ENCODE results near the gene STYX. TPM values are rescaled to one million over a fixed set of nuclear protein-coding genes. Genes with fewer than 3 reads are reported as not detected.
A peak's percentile ranks its signal among the peaks of the same experiment; 100 is the strongest.
"Not testable (repeated sequence)": the region's sequence is repeated elsewhere in the genome, so short reads cannot be mapped to it uniquely, and the experiment has no call there.

The STYX gene
- total RNA-seq, 6 experiments from 2014 or later = 10.1 to 18.3 (median 13.1) TPM

DNA sequence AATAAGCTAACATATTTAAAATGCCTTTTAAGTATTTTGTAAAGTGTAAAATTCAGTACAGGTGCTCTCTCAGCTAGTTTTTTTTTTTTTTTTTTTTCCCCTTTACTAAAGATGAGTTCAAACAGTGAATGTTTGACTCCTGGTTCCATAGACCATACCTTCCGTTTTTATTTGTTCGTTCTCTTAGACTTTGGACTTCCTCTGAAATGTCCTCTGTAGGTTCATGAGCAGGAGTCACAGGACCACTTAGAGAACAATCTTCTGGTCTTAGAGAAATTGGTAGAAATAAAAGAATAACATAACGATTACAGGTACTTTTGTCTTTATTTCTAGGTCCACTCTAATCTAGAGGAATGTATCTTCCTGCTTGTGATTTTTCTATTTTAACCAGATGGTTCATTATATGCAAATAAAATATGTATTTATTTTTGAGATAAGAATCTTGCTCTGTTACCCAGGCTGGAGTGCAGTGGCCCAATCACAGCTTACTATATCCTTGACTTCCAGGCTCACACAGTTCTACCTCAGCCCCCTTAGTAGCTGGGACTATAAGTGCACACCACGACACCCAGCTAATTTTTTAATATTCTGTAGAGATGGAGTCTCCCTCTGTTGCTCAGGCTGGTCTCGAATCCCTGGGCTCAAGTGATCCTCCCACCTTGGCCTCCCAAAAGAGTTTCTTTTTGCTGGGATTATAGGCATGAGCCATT is 25.8 kb downstream of the STYX start:
- 60% methylated on average over 5 of the region's 5 CpGs for WGBS (ENCODE audit: insufficient coverage, low coverage, low lambda C conversion rate, missing lambda C conversion rate)
- Histone ChIP-seq H3K27me3 (no peaks in the 10 kb centered on the region), H3K9me3 (no peaks in the 10 kb centered on the region), H3K4me1 (peaks cover 0 to 11% (median 3%) of the 10 kb centered on the region in 4 donors), H3K36me3 (peaks cover 0 to 22% (median 2%) of the 10 kb centered on the region in 4 donors), H3K27ac (peak overlapping the region in 1 of 3 donors; percentile 24), H3K4me3 (no peak overlapping the region)
- DNase-seq (no peak), ATAC-seq (peak; percentile 61 to 95 (median 84))
- no peak for TF ChIP-seq POLR2A (IDR thresholded peaks at IDR 0.05)
- TF ChIP-seq, protein P1, sequence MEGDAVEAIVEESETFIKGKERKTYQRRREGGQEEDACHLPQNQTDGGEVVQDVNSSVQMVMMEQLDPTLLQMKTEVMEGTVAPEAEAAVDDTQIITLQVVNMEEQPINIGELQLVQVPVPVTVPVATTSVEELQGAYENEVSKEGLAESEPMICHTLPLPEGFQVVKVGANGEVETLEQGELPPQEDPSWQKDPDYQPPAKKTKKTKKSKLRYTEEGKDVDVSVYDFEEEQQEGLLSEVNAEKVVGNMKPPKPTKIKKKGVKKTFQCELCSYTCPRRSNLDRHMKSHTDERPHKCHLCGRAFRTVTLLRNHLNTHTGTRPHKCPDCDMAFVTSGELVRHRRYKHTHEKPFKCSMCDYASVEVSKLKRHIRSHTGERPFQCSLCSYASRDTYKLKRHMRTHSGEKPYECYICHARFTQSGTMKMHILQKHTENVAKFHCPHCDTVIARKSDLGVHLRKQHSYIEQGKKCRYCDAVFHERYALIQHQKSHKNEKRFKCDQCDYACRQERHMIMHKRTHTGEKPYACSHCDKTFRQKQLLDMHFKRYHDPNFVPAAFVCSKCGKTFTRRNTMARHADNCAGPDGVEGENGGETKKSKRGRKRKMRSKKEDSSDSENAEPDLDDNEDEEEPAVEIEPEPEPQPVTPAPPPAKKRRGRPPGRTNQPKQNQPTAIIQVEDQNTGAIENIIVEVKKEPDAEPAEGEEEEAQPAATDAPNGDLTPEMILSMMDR (IDR thresholded peaks at IDR 0.05) = no peak
- intact Hi-C loops (cut with DNase I) = no loop called here

DNA sequence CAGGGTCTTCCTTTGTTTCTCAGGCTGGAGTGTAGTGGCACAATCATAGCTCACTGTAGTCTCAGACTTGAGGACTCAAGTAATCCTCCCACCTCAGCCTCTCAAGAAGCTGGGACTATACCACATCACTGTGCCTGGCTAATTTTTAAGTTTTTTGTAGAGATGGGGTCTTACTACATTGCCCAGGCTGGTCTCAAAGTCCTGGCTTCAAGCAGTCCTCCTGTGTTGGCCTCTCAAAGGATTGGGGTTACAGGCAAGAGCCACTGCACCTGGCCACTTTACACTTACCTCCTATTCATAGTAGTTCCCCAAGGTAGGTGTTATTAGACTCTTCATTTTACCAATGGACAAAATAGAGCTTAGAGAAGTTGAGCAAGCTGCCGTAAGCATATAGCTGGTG is 29.2 kb downstream of the STYX start:
- 100% methylated on average over 1 of the region's 1 CpG for WGBS (ENCODE audit: insufficient coverage, low coverage, low lambda C conversion rate, missing lambda C conversion rate)
- H3K4me3 ChIP-seq = no peak overlapping the region
- H3K9me3 ChIP-seq = no peaks in the 10 kb centered on the region
- DNase-seq = no peak
- no peak for TF ChIP-seq POLR2A (IDR thresholded peaks at IDR 0.05)
- TF ChIP-seq, protein P1 (IDR thresholded peaks at IDR 0.05) = no peak
- H3K36me3 ChIP-seq = peaks cover 0 to 22% (median 4%) of the 10 kb centered on the region in 4 donors
- ATAC-seq = no peak
- no peak overlapping the region for H3K27ac ChIP-seq
- peaks cover 0 to 11% (median 3%) of the 10 kb centered on the region in 4 donors for H3K4me1 ChIP-seq
- H3K27me3 ChIP-seq = no peaks in the 10 kb centered on the region
- intact Hi-C loops (cut with DNase I) = no loop called here

DNA sequence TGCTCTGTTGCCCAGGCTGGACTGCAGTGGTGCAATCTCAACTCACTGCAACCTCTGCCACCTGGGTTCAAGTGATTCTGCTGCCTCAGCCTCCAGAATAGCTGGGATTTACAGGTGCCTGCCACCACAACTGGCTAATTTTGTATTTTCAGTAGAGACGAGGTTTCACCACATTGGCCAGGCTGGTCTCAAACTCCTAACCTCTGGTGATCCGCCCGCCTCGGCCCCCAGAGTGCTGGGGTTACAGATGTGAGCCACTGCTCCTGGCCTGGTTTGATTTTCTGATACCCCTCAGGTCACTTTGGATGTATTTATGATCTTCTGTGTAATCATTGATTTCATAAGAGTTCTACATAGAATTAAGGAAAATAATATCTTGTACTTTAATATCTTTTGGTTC is 33.0 kb downstream of the STYX start:
- H3K27me3 ChIP-seq, H3K4me1 ChIP-seq: not testable (repeated sequence)
- H3K36me3 ChIP-seq = peaks cover 3 to 24% (median 9%) of the 10 kb centered on the region in 4 donors

DNA sequence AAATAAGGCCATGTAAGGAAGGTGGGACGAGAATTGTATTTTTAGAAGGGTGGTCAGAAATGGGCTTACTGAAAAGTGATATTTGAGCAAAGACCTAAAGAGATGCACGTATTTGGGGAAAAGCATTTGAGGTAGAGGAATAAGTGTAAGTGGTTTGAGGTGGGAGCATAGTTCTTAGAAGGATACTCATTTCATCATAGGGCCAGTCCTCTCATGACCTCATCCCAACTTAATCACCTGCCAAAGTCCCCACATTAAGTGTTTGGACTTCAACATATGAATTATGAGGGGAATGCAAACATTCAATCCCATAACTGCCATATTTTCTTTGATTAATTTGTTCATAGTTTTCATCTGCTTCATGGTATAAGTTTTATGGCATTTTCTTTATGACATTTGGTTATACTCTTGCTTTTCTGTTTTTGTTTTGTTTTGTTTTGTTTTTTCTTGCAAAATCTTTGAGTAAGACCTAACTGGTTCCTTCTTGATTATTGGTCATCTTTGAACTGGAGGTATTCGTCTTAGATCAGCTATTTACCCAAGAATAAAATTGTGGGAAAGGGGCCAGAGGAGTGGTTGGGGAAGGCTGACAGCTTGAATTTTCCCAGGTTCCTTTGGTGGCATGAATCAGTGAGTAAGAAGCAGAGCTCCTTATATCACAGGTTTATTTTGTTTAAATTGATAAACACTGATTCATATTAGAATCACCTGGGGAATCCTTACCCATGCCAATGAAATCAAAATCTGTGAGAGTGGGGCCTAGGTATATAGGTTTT is 37.3 kb downstream of the STYX start:
- intact Hi-C loops (cut with DNase I) = no loop called here
- no peak for TF ChIP-seq POLR2A (IDR thresholded peaks at IDR 0.05)
- TF ChIP-seq, protein P1 (IDR thresholded peaks at IDR 0.05) = no peak
- H3K27me3 ChIP-seq = no peaks in the 10 kb centered on the region
- H3K9me3 ChIP-seq = no peaks in the 10 kb centered on the region
- WGBS (ENCODE audit: insufficient coverage, low coverage, low lambda C conversion rate, missing lambda C conversion rate) = 90% methylated on average over 3 of the region's 3 CpGs
- ATAC-seq = no peak
- H3K27ac ChIP-seq = no peak overlapping the region
- H3K4me1 ChIP-seq = no peaks in the 10 kb centered on the region
- no peak overlapping the region for H3K4me3 ChIP-seq
- no peak for DNase-seq
- H3K36me3 ChIP-seq = peaks cover 0 to 41% (median 23%) of the 10 kb centered on the region in 4 donors

More for the DNA sequence above, 33.0 kb downstream of the STYX start:
- intact Hi-C loops (cut with DNase I); DNase-seq; H3K27ac ChIP-seq; H3K9me3 ChIP-seq; ATAC-seq; H3K4me3 ChIP-seq: not testable (repeated sequence)
- 100% methylated on average over 2 of the region's 4 CpGs for WGBS (ENCODE audit: insufficient coverage, low coverage, low lambda C conversion rate, missing lambda C conversion rate)

DNA sequence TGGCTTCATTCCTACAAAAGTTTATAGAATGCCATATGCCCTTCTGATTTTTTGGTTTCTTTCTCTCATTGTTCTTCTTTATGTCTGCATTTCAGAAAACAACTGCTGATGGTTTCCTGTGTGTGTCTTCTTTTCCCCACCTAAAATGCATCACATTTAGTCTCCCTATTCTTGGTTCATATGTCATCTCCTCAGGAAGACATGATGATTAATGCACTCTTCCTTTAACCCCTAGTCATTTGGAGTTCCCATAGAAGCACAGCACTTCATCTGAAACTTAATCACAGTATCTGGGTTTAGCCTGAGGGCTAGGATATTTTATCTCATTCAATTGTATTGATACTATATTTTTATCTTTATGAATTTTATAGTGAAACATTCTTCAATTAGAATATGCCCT is 39.9 kb downstream of the STYX start:
- intact Hi-C loops (cut with DNase I) = no loop called here
- H3K36me3 ChIP-seq = peaks cover 0 to 53% (median 29%) of the 10 kb centered on the region in 4 donors
- no peak for TF ChIP-seq POLR2A (IDR thresholded peaks at IDR 0.05)
- TF ChIP-seq, protein P1 (IDR thresholded peaks at IDR 0.05) = no peak

More for the DNA sequence above, 39.9 kb downstream of the STYX start:
- Histone ChIP-seq H3K4me1 (no peaks in the 10 kb centered on the region), H3K9me3 (no peaks in the 10 kb centered on the region), H3K27me3 (no peaks in the 10 kb centered on the region), H3K4me3 (no peak overlapping the region), H3K27ac (no peak overlapping the region)
- DNase-seq (no peak), ATAC-seq (no peak)
